GM19324 (cell line): ENCODE results near the gene CNKSR3.

Experiments
- ATAC-seq: cut with Tn5 transposase; IDR thresholded peaks from one replicate; pipeline ENCODE4 v1.9.1; 2021; ENCODE audit warnings: mild to moderate bottlenecking, moderate library complexity; ENCODE audit not compliant: unreplicated experiment, low FRiP score

The CNKSR3 gene

GRCh38 chr6:154504865-154505449, 5.5 kb downstream of the CNKSR3 start:
- no peak for ATAC-seq

- ATAC-seq = no peak
These were observed 6.4 kb downstream of the CNKSR3 start for GRCh38 chr6:154504102-154504501.

GRCh38 chr6:154503658-154504057, 6.8 kb downstream of the CNKSR3 start:
- no peak for ATAC-seq

- no peak for ATAC-seq
These were observed 7.9 kb downstream of the CNKSR3 start for GRCh38 chr6:154502553-154502952.

GRCh38 chr6:154501578-154501868, 9.0 kb downstream of the CNKSR3 start:
- ATAC-seq = no peak

- ATAC-seq = no peak
These were observed 9.5 kb downstream of the CNKSR3 start for GRCh38 chr6:154500769-154501577.

- no peak for ATAC-seq
These were observed 10.5 kb downstream of the CNKSR3 start for GRCh38 chr6:154499855-154500589.

GRCh38 chr6:154498340-154498934, 12.0 kb downstream of the CNKSR3 start:
- no peak for ATAC-seq

- ATAC-seq = no peak
These were observed 13.5 kb downstream of the CNKSR3 start for GRCh38 chr6:154496793-154497517.

GRCh38 chr6:154496186-154496585, 14.3 kb downstream of the CNKSR3 start:
- no peak for ATAC-seq

- ATAC-seq = no peak
These were observed 15.7 kb downstream of the CNKSR3 start for GRCh38 chr6:154494592-154495311.

GRCh38 chr6:154491567-154492470, 18.7 kb downstream of the CNKSR3 start:
- no peak for ATAC-seq

- ATAC-seq = no peak
These were observed 20.7 kb downstream of the CNKSR3 start for GRCh38 chr6:154489822-154490221.

- ATAC-seq = no peak
These were observed 21.6 kb downstream of the CNKSR3 start for GRCh38 chr6:154488802-154489437.

- no peak for ATAC-seq
These were observed 22.3 kb downstream of the CNKSR3 start for GRCh38 chr6:154488248-154488593.

- ATAC-seq = no peak
These were observed 22.9 kb downstream of the CNKSR3 start for GRCh38 chr6:154487367-154488247.

- no peak for ATAC-seq
These were observed 24.7 kb downstream of the CNKSR3 start for GRCh38 chr6:154485815-154486214.

GRCh38 chr6:154484942-154485341, 25.5 kb downstream of the CNKSR3 start:
- ATAC-seq = no peak
